D721Med (cell line): ENCODE data around the gene EIF2D.

Source experiments
- DNase-seq: peaks from one replicate; pipeline ENCODE4 v3.0.0; 2011; ENCODE audit warnings: low spot score; ENCODE audit not compliant: insufficient read length
- FAIRE-seq: peaks from 2 replicates; lab custom pipeline; 2011; peaks lifted over from hg19 to GRCh38; lab: Jason Lieb, UNC
- TF ChIP-seq, protein P1 (sequence below): IDR thresholded peaks from 2 replicates; pipeline ENCODE4 v1.5.1; 2012; ENCODE audit warnings: mild to moderate bottlenecking, control low read depth; ENCODE audit not compliant: insufficient read depth; ENCODE audit errors: missing control alignments

EIF2D gene

GRCh38 chr1:206575165-206575893 is 36.9 kb downstream of the EIF2D start:
- no peak for DNase-seq
- no peak for FAIRE-seq
- TF ChIP-seq, protein P1, sequence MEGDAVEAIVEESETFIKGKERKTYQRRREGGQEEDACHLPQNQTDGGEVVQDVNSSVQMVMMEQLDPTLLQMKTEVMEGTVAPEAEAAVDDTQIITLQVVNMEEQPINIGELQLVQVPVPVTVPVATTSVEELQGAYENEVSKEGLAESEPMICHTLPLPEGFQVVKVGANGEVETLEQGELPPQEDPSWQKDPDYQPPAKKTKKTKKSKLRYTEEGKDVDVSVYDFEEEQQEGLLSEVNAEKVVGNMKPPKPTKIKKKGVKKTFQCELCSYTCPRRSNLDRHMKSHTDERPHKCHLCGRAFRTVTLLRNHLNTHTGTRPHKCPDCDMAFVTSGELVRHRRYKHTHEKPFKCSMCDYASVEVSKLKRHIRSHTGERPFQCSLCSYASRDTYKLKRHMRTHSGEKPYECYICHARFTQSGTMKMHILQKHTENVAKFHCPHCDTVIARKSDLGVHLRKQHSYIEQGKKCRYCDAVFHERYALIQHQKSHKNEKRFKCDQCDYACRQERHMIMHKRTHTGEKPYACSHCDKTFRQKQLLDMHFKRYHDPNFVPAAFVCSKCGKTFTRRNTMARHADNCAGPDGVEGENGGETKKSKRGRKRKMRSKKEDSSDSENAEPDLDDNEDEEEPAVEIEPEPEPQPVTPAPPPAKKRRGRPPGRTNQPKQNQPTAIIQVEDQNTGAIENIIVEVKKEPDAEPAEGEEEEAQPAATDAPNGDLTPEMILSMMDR = no peak

GRCh38 chr1:206573762-206574161 is 38.5 kb downstream of the EIF2D start:
- FAIRE-seq (no peak), DNase-seq (no peak)
- TF ChIP-seq, protein P1 = no peak

DNA sequence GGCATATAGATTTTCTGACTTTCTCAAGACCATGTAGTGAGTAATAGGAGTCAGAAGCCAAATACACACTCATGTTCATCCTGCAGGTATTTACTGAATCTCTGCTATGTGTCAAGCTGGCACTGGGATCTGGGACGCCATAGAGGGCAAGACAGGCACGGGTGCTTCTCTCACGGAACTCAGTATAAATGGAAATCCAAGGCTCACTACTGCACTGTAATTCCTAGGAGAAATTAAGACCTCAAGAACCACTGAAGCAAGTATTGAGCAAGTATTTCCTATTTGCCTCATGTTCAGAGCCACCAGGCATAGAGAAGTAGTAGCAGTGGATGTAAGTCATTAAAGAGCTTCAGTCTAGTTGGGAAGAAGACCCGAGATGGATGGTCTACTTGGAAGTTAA is 38.9 kb downstream of the EIF2D start:
- TF ChIP-seq, protein P1 = no peak
- FAIRE-seq = no peak
- no peak for DNase-seq

- DNase-seq = no peak
- TF ChIP-seq, protein P1 = no peak
- no peak for FAIRE-seq
These were observed 39.4 kb downstream of the EIF2D start for GRCh38 chr1:206572835-206573234.

- TF ChIP-seq, protein P1 = no peak
- no peak for FAIRE-seq
- no peak for DNase-seq
These were observed 41.7 kb downstream of the EIF2D start for GRCh38 chr1:206570529-206570928.

- TF ChIP-seq, protein P1 = no peak
- no peak for FAIRE-seq
- no peak for DNase-seq
These were observed 42.7 kb downstream of the EIF2D start for GRCh38 chr1:206569556-206569955.

GRCh38 chr1:206568779-206569352 is 43.4 kb downstream of the EIF2D start:
- FAIRE-seq (no peak), DNase-seq (no peak)
- TF ChIP-seq, protein P1 = no peak
